Esophagus (tissue), 2 donors: ENCODE results near the gene ROBO2. TPM values are rescaled to one million over a fixed set of nuclear protein-coding genes. Genes with fewer than 3 reads are reported as not detected.

ENCODE experiments used
- H3K27ac ChIP-seq, 2 donors: one replicate each; pipeline ENCODE4 v1.5.1; 2013; ENCODE audit warnings: low read depth in 2 of 2, mild to moderate bottlenecking in 2 of 2, inconsistent platforms in 1 of 2, low read length in 1 of 2, moderate library complexity in 1 of 2
- H3K27me3 ChIP-seq, 2 donors: one replicate each; pipeline ENCODE4 v1.6.1; 2013; ENCODE audit warnings: low read length in 2 of 2, control low read depth in 1 of 2, mild to moderate bottlenecking in 1 of 2; ENCODE audit not compliant: insufficient read depth in 2 of 2, control insufficient read depth in 1 of 2
- H3K36me3 ChIP-seq, 2 donors: one replicate each; pipeline ENCODE4 v1.6.1; 2013; ENCODE audit warnings: low read length in 1 of 2; ENCODE audit not compliant: control insufficient read depth in 2 of 2, insufficient read depth in 2 of 2
- H3K4me1 ChIP-seq, 2 donors: one replicate each; pipeline ENCODE4 v1.6.1; 2013; ENCODE audit warnings: low read length in 1 of 2; ENCODE audit not compliant: control insufficient read depth in 2 of 2, insufficient read depth in 2 of 2
- H3K4me3 ChIP-seq, 2 donors: one replicate each; pipeline ENCODE4 v1.5.1; 2013; ENCODE audit warnings: low read length in 2 of 2, mild to moderate bottlenecking in 2 of 2, low read depth in 1 of 2, moderate library complexity in 1 of 2
- H3K9me3 ChIP-seq, 2 donors: one replicate each; pipeline ENCODE4 v1.6.1; 2013; ENCODE audit warnings: mild to moderate bottlenecking in 2 of 2, low read depth in 1 of 2, low read length in 1 of 2, moderate library complexity in 1 of 2; ENCODE audit not compliant: control insufficient read depth in 2 of 2, insufficient read depth in 1 of 2
- WGBS, 2 donors: extraction: QIAGEN DNeasy Blood & Tissue Kit; methylation state at CpG; one replicate each; pipeline ENCODE4 v1.1.7; 2013; 5-methylcytosine and 5-hydroxymethylcytosine counted together
- polyA plus RNA-seq, 2 donors: library from polyadenylated mRNA; stranded (reverse); fragments of 200-250 nt; gene quantifications; one replicate each; pipeline ENCODE4 v1.2.3, GENCODE V29; 2013
- donor health status: healthy with polysubstance abuse.
- donor health status: Bipolar disorder and iron deficiency.

Gene ROBO2
- polyA plus RNA-seq, 2 donors, result 1.4 to 2.4 TPM

GRCh38 chr3:77232557-77232956 lies 192.7 kb downstream of the ROBO2 start:
- WGBS, 2 donors, result 94 to 96% methylated on average over 2 of the region's 2 CpGs
- H3K4me3 ChIP-seq, result no peak overlapping the region
- H3K9me3 ChIP-seq, result no peaks in the 10 kb centered on the region
- no peaks in the 10 kb centered on the region for H3K4me1 ChIP-seq
- H3K27me3 ChIP-seq, result no peaks in the 10 kb centered on the region
- no peak overlapping the region for H3K27ac ChIP-seq
- H3K36me3 ChIP-seq, result no peaks in the 10 kb centered on the region

DNA sequence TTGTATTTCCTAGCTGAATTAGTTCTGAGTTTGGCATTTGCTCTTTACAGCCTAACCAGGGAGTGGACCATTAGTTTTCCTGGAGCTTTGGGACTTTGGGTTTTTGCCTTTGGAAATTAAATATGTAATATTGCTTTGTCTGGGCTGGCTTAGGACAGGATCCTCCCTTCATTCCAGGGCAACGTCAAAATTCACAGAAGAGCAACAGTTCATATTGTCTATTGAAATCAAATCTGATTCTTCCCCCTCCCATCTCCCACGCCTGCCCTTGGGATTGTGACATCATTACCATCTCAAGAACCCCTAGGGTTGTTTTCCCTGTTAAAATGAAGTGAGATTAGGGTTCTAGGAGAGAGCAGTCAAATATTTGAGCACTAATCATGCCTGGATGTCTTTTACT lies 194.1 kb downstream of the ROBO2 start:
- Histone ChIP-seq H3K27ac (no peak overlapping the region), H3K4me3 (no peak overlapping the region), H3K4me1 (no peaks in the 10 kb centered on the region), H3K27me3 (no peaks in the 10 kb centered on the region), H3K9me3 (no peaks in the 10 kb centered on the region), H3K36me3 (no peaks in the 10 kb centered on the region)
- WGBS, 2 donors, result 51 to 65% methylated on average over 2 of the region's 2 CpGs

- H3K9me3 ChIP-seq, result peaks cover 0 to 2% of the 10 kb centered on the region in 2 donors
- no peak overlapping the region for H3K27ac ChIP-seq
- no peaks in the 10 kb centered on the region for H3K4me1 ChIP-seq
- H3K36me3 ChIP-seq, result no peaks in the 10 kb centered on the region
- WGBS, 2 donors, result 67 to 80% methylated on average over 7 of the region's 7 CpGs
- no peak overlapping the region for H3K4me3 ChIP-seq
- no peaks in the 10 kb centered on the region for H3K27me3 ChIP-seq
These were observed 196.2 kb downstream of the ROBO2 start for GRCh38 chr3:77236118-77236517.

DNA sequence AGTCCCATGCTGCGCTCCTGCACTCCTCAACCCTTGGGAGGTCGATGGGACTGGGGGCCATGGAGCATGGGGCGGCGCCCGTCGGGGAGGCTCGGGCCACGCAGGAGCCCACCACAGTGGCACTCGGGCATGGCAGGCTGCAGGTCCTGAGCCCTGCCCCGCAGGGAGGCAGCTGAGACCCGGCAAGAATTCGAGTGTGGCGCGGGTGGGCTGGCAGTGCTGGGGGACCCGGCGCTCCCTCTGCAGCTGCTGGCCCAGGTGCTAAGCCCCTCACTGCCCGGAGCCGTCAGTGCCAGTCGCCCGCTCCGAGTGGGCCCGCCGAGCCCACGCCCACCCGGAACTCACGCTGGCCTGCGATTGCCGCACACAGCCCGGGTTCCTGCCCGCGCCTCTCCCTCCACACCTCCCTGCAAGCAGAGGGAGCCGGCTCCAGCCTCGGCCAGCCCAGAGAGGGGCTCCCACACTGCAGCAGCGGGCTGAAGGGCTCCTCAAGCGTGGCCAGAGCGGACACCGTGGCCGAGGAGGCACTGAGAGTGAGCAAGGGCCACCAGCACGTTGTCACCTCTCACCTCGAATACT lies 200.3 kb downstream of the ROBO2 start:
- H3K27ac ChIP-seq, result no peak overlapping the region
- 94 to 95% methylated on average over 37 to 40 of the region's 40 CpGs for WGBS, 2 donors
- no peak overlapping the region for H3K4me3 ChIP-seq
- no peaks in the 10 kb centered on the region for H3K4me1 ChIP-seq
- H3K27me3 ChIP-seq, result no peaks in the 10 kb centered on the region
- H3K36me3 ChIP-seq, result no peaks in the 10 kb centered on the region
- peaks cover 0 to 2% of the 10 kb centered on the region in 2 donors for H3K9me3 ChIP-seq

DNA sequence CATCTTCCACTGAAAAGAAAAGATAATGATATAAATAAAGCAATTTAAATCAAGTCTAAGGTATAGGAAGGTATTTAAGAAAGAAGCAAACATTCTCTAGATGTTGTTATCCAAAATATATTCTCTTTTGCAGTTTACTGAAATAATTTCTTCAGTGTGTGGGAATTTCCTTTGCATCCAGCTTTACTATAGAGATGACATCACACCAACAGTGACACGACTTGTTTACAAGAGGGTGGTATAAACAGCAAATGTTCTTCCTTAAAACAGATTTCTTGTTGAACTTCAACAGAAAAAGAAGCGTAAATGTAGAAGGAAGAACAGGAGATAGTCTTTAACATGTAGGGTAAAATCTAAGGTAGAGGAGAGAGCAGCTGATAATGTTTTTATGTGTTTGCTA lies 202.5 kb downstream of the ROBO2 start:
- Histone ChIP-seq H3K36me3 (no peaks in the 10 kb centered on the region), H3K27me3 (no peaks in the 10 kb centered on the region), H3K4me1 (no peaks in the 10 kb centered on the region), H3K27ac (no peak overlapping the region), H3K9me3 (peaks cover 0 to 2% of the 10 kb centered on the region in 2 donors), H3K4me3 (no peak overlapping the region)
- WGBS, 2 donors, result 53 to 78% methylated on average over 2 of the region's 2 CpGs

GRCh38 chr3:77244981-77245380 lies 205.1 kb downstream of the ROBO2 start:
- no peaks in the 10 kb centered on the region for H3K36me3 ChIP-seq
- WGBS, 2 donors, result 88 to 93% methylated on average over 3 of the region's 3 CpGs

GRCh38 chr3:77247061-77247460 lies 207.2 kb downstream of the ROBO2 start:
- no peaks in the 10 kb centered on the region for H3K36me3 ChIP-seq
- WGBS, 2 donors, result 70 to 76% methylated on average over 6 of the region's 6 CpGs
- H3K27ac ChIP-seq, result no peak overlapping the region

More at GRCh38 chr3:77244981-77245380, 205.1 kb downstream of the ROBO2 start:
- Histone ChIP-seq H3K4me3 (no peak overlapping the region), H3K27me3 (no peaks in the 10 kb centered on the region), H3K27ac (no peak overlapping the region), H3K4me1 (no peaks in the 10 kb centered on the region), H3K9me3 (peaks cover 0 to 1% of the 10 kb centered on the region in 2 donors)

DNA sequence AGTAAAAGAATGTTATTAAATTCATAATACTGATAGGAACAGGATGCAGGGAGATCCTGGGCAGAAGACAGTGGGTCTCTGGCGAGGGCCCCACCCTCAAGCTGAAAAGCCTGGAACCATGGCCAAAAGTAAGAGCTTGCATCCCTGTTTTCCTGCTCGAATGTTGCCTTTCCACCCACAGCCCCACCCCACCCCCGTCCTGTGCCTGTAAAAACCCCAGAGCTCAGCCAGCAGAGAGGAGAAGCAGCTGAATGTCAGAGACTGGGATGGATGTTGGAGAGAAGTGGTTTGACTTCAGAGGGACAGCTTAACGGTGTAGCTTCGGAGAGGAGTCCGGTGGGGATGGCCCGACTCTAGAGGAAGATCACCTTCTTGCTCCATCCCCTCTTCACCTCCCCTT lies 207.9 kb downstream of the ROBO2 start:
- Histone ChIP-seq H3K4me1 (no peaks in the 10 kb centered on the region), H3K27me3 (no peaks in the 10 kb centered on the region), H3K36me3 (no peaks in the 10 kb centered on the region), H3K27ac (no peak overlapping the region), H3K4me3 (no peak overlapping the region), H3K9me3 (no peaks in the 10 kb centered on the region)
- WGBS, 2 donors, result 82 to 83% methylated on average over 7 of the region's 7 CpGs

More at GRCh38 chr3:77247061-77247460, 207.2 kb downstream of the ROBO2 start:
- H3K27me3 ChIP-seq, result no peaks in the 10 kb centered on the region
- H3K4me3 ChIP-seq, result no peak overlapping the region
- no peaks in the 10 kb centered on the region for H3K4me1 ChIP-seq
- H3K9me3 ChIP-seq, result no peaks in the 10 kb centered on the region

- no peak overlapping the region for H3K4me3 ChIP-seq
- no peaks in the 10 kb centered on the region for H3K9me3 ChIP-seq
- WGBS, 2 donors, result 91 to 93% methylated on average over 17 of the region's 17 CpGs
- H3K27ac ChIP-seq, result no peak overlapping the region
- no peaks in the 10 kb centered on the region for H3K36me3 ChIP-seq
- H3K27me3 ChIP-seq, result no peaks in the 10 kb centered on the region
- no peaks in the 10 kb centered on the region for H3K4me1 ChIP-seq
These were observed 208.5 kb downstream of the ROBO2 start for GRCh38 chr3:77248420-77248819.

- Histone ChIP-seq H3K27me3 (no peaks in the 10 kb centered on the region), H3K4me3 (no peak overlapping the region), H3K4me1 (no peaks in the 10 kb centered on the region), H3K27ac (no peak overlapping the region), H3K9me3 (no peaks in the 10 kb centered on the region), H3K36me3 (no peaks in the 10 kb centered on the region)
- 80 to 84% methylated on average over 7 of the region's 7 CpGs for whole genome bisulfite sequencing, 2 donors
These were observed 211.2 kb downstream of the ROBO2 start for GRCh38 chr3:77251136-77251535.
